Effector CD4-positive, alpha-beta T cell (primary cell): ENCODE results near the gene GRB2.
"Not testable (repeated sequence)": the region's sequence is repeated elsewhere in the genome, so short reads cannot be mapped to it uniquely, and the experiment has no call there.

Experiments used
- DNase-seq: peaks from one replicate; pipeline ENCODE4 v3.0.0-alpha.2; 2020
- total RNA-seq: gene quantifications from one replicate; lab custom pipeline; 2026; lab: John Stamatoyannopoulos, UW

Gene GRB2
- 151 reads per million, percentile 89 among the genes with 10 or more reads in this experiment for total RNA-seq

- DNase-seq: peak; percentile 99
Measured at GRCh38 chr17:75405365-75406221, at the start of gene GRB2. GRB2 (minus strand) TSS chr17:75405678; CDS start chr17:75393628, 12,050 bp downstream.

- not testable (repeated sequence) for DNase-seq
Measured at GRCh38 chr17:75454672-75455071, 49.2 kb upstream of the GRB2 start.

- DNase-seq: no peak
Measured at GRCh38 chr17:75454193-75454592, 48.7 kb upstream of the GRB2 start.

GRCh38 chr17:75450270-75450669 lies 44.8 kb upstream of the GRB2 start:
- no peak for DNase-seq

GRCh38 chr17:75447951-75448856 lies 42.7 kb upstream of the GRB2 start:
- DNase-seq: no peak

- DNase-seq: not testable (repeated sequence)
Measured at GRCh38 chr17:75445896-75446295, 40.4 kb upstream of the GRB2 start.

GRCh38 chr17:75445296-75445695 lies 39.8 kb upstream of the GRB2 start:
- no peak for DNase-seq

GRCh38 chr17:75442168-75443103 lies 37.0 kb upstream of the GRB2 start:
- DNase-seq: no peak

GRCh38 chr17:75440738-75441448 lies 35.4 kb upstream of the GRB2 start:
- DNase-seq: no peak

GRCh38 chr17:75439287-75439686 lies 33.8 kb upstream of the GRB2 start:
- no peak for DNase-seq

- not testable (repeated sequence) for DNase-seq
Measured at GRCh38 chr17:75437404-75437803, 31.9 kb upstream of the GRB2 start.

- DNase-seq: not testable (repeated sequence)
Measured at GRCh38 chr17:75434433-75434832, 29.0 kb upstream of the GRB2 start.

- no peak for DNase-seq
Measured at GRCh38 chr17:75433218-75433783, 27.8 kb upstream of the GRB2 start.

- no peak for DNase-seq
Measured at GRCh38 chr17:75430159-75430974, 24.9 kb upstream of the GRB2 start.

GRCh38 chr17:75428543-75429469 lies 23.3 kb upstream of the GRB2 start:
- DNase-seq: no peak

- DNase-seq: no peak
Measured at GRCh38 chr17:75418531-75418930, 13.1 kb upstream of the GRB2 start.

GRCh38 chr17:75417054-75417580 lies 11.6 kb upstream of the GRB2 start:
- no peak for DNase-seq

GRCh38 chr17:75416006-75416405 lies 10.5 kb upstream of the GRB2 start:
- DNase-seq: no peak

GRCh38 chr17:75414488-75414887 lies 9.0 kb upstream of the GRB2 start:
- DNase-seq: no peak
